H7 (cell line): ENCODE results near the gene AGAP1. TPM values are rescaled to one million over a fixed set of nuclear protein-coding genes. Genes with fewer than 3 reads are reported as not detected.
A peak's percentile ranks its signal among the peaks of the same experiment; 100 is the strongest.

Experiments
- DNase-seq: peaks from one replicate; pipeline ENCODE4 v3.0.0; 2012
- H3K27me3 ChIP-seq: 2 replicates; pipeline ENCODE4 v1.6.0; 2011; ENCODE audit warnings: mild to moderate bottlenecking, low read length; ENCODE audit not compliant: control insufficient read depth, insufficient read depth
- H3K36me3 ChIP-seq: replicated peaks from 2 replicates; pipeline ENCODE4 v1.5.1; 2011; ENCODE audit warnings: low read length; ENCODE audit not compliant: control insufficient read depth, insufficient read depth
- H3K4me3 ChIP-seq: 2 replicates; pipeline ENCODE4 v1.5.1; 2011; ENCODE audit warnings: low read depth, mild to moderate bottlenecking, control low read depth, low read length, moderate library complexity; ENCODE audit not compliant: insufficient read depth
- total RNA-seq: library from RNA; depleted of rRNA; stranded (reverse); fragments of >200 nt; shearing (Covaris generic); gene quantifications from 2 replicates; pipeline ENCODE4 v1.2.3, GENCODE V29; 2014

The AGAP1 gene
- total RNA-seq, 1 experiment from 2014 or later, result 12.6 TPM

- H3K27me3 ChIP-seq, result peaks cover 5% of the 10 kb centered on the region; the same call in 1 of the 2 replicates
- H3K36me3 ChIP-seq, result no peaks in the 10 kb centered on the region
- DNase-seq, result peak; percentile 28
- no peak overlapping the region for H3K4me3 ChIP-seq
Measured at GRCh38 chr2:236119003-236119402, 625.2 kb downstream of the AGAP1 start.

GRCh38 chr2:236119476-236119875 is 625.6 kb downstream of the AGAP1 start:
- Histone ChIP-seq H3K27me3 (peaks cover 5% of the 10 kb centered on the region; the same call in 1 of the 2 replicates), H3K4me3 (no peak overlapping the region), H3K36me3 (no peaks in the 10 kb centered on the region)
- peak; percentile 41 for DNase-seq

- Histone ChIP-seq H3K36me3 (no peaks in the 10 kb centered on the region), H3K27me3 (peaks cover 5% of the 10 kb centered on the region; the same call in 1 of the 2 replicates), H3K4me3 (no peak overlapping the region)
- peak; percentile 45 for DNase-seq
Measured at GRCh38 chr2:236120141-236120601, 626.3 kb downstream of the AGAP1 start.

DNA sequence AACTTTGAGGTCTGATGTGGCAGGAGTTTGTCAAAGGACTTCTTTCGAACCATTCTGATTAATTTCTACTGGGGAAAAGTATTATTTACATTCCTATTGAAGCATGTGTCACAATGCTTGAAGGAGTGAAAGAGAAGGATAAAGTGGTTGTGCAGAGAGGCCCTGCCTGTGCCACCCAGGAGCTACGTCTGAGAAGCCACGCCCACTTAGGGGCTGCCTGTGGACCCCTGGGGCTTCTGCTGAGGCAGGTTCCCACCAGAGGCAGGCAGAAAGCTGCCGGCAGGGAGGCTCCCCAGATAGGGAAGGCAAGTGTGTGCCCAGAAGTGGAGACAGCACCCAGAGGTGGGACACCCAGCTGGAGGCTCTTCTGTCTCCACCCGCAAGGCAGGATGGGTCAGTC is 627.0 kb downstream of the AGAP1 start:
- DNase-seq, result peak; percentile 53
- no peaks in the 10 kb centered on the region for H3K36me3 ChIP-seq
- peaks cover 5% of the 10 kb centered on the region; the same call in 1 of the 2 replicates for H3K27me3 ChIP-seq
- H3K4me3 ChIP-seq, result no peak overlapping the region

DNA sequence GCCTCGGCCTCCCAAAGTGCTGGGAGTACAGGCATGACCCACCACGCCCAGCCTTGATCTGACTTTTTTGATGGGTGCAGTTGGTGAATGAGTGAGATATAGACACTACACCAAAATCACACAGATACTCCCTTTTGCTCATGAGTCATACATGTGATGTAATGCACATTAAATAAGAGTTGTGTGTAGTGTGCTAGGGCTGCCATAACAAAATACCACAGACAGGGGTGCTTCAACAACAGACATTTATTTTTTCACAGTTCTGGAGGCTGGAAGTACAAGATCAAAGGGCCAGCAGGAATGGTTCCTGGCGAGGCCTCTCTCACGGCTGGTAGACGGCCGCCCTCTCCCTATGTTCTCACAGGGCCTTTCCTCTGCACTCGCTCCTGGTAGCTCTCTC is 627.7 kb downstream of the AGAP1 start:
- no peak overlapping the region for H3K4me3 ChIP-seq
- H3K36me3 ChIP-seq, result no peaks in the 10 kb centered on the region
- peaks cover 5% of the 10 kb centered on the region; the same call in 1 of the 2 replicates for H3K27me3 ChIP-seq
- DNase-seq, result no peak

- Histone ChIP-seq H3K36me3 (no peaks in the 10 kb centered on the region), H3K4me3 (no peak overlapping the region), H3K27me3 (peaks cover 4% of the 10 kb centered on the region; the same call in 1 of the 2 replicates)
- no peak for DNase-seq
Measured at GRCh38 chr2:236122236-236122635, 628.4 kb downstream of the AGAP1 start.

GRCh38 chr2:236123716-236124115 is 629.9 kb downstream of the AGAP1 start:
- no peak for DNase-seq
- no peak overlapping the region for H3K4me3 ChIP-seq

DNA sequence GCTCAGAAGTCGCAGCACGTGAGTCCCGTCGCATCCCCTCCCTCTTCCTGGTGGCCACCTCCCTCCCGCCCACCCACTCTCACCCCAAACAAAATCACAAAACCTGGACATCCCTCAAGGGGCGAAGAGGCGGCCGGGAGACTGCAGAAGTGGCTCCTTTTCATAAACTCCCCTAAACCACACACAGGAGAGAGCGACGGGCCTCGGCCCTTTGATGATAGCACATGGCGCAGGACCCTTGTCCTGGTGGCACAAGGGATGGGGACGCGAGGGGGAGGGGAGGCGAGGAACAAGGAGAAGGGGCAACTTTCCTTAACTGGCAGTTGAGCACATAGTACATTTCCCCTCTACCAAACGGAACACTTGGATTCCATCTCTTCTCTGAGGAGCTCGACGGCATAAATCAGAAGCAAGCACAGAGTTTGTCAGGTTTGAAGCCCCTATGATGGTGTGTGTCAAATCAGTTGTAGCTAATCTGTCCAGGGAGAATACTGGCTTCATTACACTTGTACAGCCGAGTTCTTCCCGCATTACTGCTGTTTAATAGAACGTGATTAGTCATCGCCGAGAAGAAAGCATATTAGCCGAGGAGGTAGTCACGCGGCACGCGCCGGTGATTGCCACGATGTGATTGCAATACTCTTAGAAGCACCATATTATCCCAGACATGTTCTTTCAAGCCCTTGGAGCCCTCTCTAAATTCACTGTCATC is 630.5 kb downstream of the AGAP1 start:
- Histone ChIP-seq H3K4me3 (no peak overlapping the region), H3K27me3 (peaks cover 1% of the 10 kb centered on the region; the same call in 1 of the 2 replicates), H3K36me3 (no peaks in the 10 kb centered on the region)
- DNase-seq, result peak; percentile 56

More at GRCh38 chr2:236123716-236124115, 629.9 kb downstream of the AGAP1 start:
- H3K36me3 ChIP-seq, result no peaks in the 10 kb centered on the region
- H3K27me3 ChIP-seq, result peaks cover 4% of the 10 kb centered on the region; the same call in 1 of the 2 replicates

GRCh38 chr2:236125541-236125940 is 631.7 kb downstream of the AGAP1 start:
- H3K27me3 ChIP-seq, result no peaks in the 10 kb centered on the region
- H3K36me3 ChIP-seq, result no peaks in the 10 kb centered on the region
- H3K4me3 ChIP-seq, result no peak overlapping the region
- no peak for DNase-seq

DNA sequence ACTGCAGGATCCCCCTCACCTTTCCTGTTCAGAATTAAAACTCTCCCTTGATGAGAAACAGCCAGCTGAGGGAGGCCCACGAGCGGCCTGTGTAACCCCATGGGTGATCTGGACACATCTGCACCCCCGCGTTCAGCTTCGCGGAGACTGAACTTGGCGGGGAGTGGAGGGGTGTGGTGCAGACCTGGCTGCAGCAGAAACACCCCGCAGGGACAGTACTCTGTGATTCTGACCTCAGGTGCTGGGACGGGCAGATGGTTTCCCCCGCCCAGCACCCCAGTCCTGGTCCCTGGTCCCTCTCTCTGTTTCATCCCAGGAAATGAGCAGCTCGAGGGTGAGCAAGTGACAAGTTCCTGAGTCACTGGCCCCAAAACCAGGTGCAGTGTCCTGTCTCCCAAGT is 633.2 kb downstream of the AGAP1 start:
- H3K36me3 ChIP-seq, result no peaks in the 10 kb centered on the region
- no peak overlapping the region for H3K4me3 ChIP-seq
- no peaks in the 10 kb centered on the region for H3K27me3 ChIP-seq
- peak; percentile 50 for DNase-seq

GRCh38 chr2:236128321-236128720 is 634.5 kb downstream of the AGAP1 start:
- H3K36me3 ChIP-seq, result no peaks in the 10 kb centered on the region; the same call in 1 of the 2 replicates
- H3K27me3 ChIP-seq, result no peaks in the 10 kb centered on the region
- DNase-seq, result peak; percentile 54
- no peak overlapping the region for H3K4me3 ChIP-seq

- DNase-seq, result no peak
- no peak overlapping the region for H3K4me3 ChIP-seq
- H3K27me3 ChIP-seq, result no peaks in the 10 kb centered on the region
- no peaks in the 10 kb centered on the region; the same call in 1 of the 2 replicates for H3K36me3 ChIP-seq
Measured at GRCh38 chr2:236129935-236130334, 636.1 kb downstream of the AGAP1 start.

GRCh38 chr2:236130349-236130998 is 636.6 kb downstream of the AGAP1 start:
- Histone ChIP-seq H3K4me3 (no peak overlapping the region), H3K36me3 (no peaks in the 10 kb centered on the region; the same call in 1 of the 2 replicates), H3K27me3 (no peaks in the 10 kb centered on the region)
- DNase-seq, result peak; percentile 52

DNA sequence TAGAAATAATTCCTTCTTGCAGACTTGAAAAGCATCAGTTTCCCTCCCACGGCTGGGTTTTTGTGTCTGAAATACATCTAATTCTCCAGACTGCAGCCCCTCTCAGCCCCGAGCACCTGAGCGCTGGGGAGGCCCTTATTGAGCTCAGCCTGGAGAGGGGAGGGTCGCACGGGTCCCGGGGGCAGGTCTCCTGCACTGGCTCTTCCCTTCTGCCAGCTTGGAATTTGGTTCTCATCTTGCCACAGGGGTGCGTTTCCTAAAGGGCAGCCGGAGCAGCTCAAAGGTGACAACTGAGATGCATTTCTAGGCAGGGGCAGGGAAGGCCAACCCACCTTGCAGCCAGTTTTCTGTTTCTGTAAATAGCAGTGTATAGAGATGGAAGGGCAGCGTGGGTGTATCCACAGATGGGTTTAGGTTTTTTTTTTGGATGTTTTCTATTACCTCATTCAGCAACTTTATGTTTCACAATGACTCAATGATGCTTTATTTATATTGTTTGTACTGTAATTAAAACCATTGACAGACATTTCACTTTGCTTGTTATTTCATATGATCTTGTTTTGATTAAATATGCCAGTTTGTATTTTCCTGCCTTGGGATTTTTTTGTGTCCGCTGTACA is 637.3 kb downstream of the AGAP1 start:
- DNase-seq, result peak; percentile 69
- Histone ChIP-seq H3K36me3 (no peaks in the 10 kb centered on the region; the same call in 1 of the 2 replicates), H3K27me3 (no peaks in the 10 kb centered on the region), H3K4me3 (no peak overlapping the region)
